ENCODE measurements around the gene CTBP1. TPM values are rescaled to one million over a fixed set of nuclear protein-coding genes. Genes with fewer than 3 reads are reported as not detected.

The CTBP1 gene
- total RNA-seq (100 to 1,000 TPM; 121 to 204 TPM), polyA plus RNA-seq (100 to 1,000 TPM; 126 to 150 TPM)
- long read RNA-seq, donor 1, transcript CTBP1-201 (9 exons, 2,297 nt): minor isoform, 13 of 58 reads
- long read RNA-seq, donor 1, transcript CTBP1-203 (10 exons, 2,467 nt): major isoform, 16 of 58 reads
- long read RNA-seq, donor 1, partial matches to known transcripts: 0 of 58 reads
- long read RNA-seq, donor 1, other reads (novel, unspliced or antisense): 28 of 58 reads
- long read RNA-seq, donor 2, partial matches to known transcripts: 0 of 11 reads
- long read RNA-seq, donor 2, other reads (novel, unspliced or antisense): 6 of 11 reads
- long read RNA-seq, donor 3, transcript CTBP1-203 (10 exons, 2,467 nt): major isoform, 7 of 11 reads
- long read RNA-seq, donor 3, partial matches to known transcripts: 0 of 11 reads
- long read RNA-seq, donor 3, other reads (novel, unspliced or antisense): 0 of 11 reads
- long read RNA-seq, donor 4, partial matches to known transcripts: 0 of 6 reads
- long read RNA-seq, donor 4, other reads (novel, unspliced or antisense): 0 of 6 reads
- long read RNA-seq, donor 5, transcript CTBP1-201 (9 exons, 2,297 nt): minor isoform, 5 of 44 reads
- long read RNA-seq, donor 5, transcript CTBP1-203 (10 exons, 2,467 nt): major isoform, 17 of 44 reads
- long read RNA-seq, donor 5, partial matches to known transcripts: 0 of 44 reads
- long read RNA-seq, donor 5, other reads (novel, unspliced or antisense): 21 of 44 reads

DNA sequence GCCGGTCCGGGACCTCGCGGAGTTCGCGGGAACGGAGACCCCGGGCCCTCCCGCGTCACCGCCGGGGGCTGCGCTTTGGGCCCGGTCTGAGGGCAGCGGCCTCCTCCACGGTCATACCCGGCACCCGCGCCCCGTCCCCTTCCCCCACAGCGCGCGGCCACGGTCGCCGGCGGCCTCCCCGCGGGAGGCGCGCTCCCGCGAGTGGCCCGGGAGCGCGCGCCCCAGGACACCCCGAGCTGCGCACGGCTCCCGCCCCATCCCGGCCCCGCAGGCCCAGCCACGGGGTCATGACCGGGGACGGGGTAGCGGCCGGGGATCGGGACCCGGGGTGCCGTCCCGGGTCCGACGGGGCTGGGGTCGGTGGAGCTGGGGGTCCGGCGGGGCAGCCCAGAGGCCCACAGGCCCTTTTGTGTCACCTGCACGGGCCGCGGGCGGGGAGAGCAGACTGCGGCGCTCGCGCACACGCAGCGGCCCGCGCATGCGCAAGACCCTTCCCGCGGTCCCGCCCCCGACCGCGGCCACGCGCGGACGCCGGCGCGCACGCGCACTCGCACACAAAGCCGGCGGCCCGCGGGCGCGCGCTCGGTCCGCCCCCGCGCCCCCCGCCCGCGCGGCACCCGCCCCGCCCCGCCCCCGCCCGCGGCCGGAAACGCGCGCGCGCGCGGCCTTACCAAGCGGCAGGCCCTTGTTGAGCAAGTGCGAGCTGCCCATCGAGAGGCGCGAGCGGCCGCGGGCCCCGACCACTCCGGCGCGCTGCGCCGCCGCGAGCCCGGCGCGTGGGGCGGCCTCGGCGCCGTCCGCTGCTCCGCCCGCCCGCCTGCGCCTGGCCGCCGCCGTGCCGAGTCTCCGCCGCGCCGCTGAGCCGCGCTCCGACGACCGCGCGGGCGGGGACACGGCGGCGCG lies at the start of gene CTBP1:
TSS of gene CTBP1 (minus strand) at position 886 of the 903 bp plus-strand sequence. CDS start 7,799 bp downstream, outside the sequence.
- DNase-seq (peak; percentile 85 to 94 (median 89)), ATAC-seq (ENCODE audit: insufficient read depth, low FRiP score) (peak; percentile 84)
- Histone ChIP-seq H3K4me1 (ENCODE audit: control insufficient read depth in 5 of 5, insufficient read depth in 5 of 5, low read length in 5 of 5) (peaks cover 15 to 49% (median 16%) of the 10 kb centered on the region in 5 donors), H3K27ac (ENCODE audit: low read depth in 1 of 2, low read length in 1 of 2) (peak within 1 kb of the TSS; percentile 98), H3K27me3 (ENCODE audit: control insufficient read depth in 3 of 3, insufficient read depth in 3 of 3, low read length in 2 of 3) (no peaks in the 10 kb centered on the region), H3K36me3 (ENCODE audit: control insufficient read depth in 4 of 4, insufficient read depth in 4 of 4, low read length in 4 of 4) (peaks cover 0 to 25% (median 7%) of the 10 kb centered on the region in 4 donors), H3K4me3 (peak within 1 kb of the TSS; percentile 72), H3K9ac (ENCODE audit: insufficient read depth in 1 of 2, low read length in 2 of 2) (peak within 1 kb of the TSS; percentile 4 to 63), H3K9me3 (ENCODE audit: control insufficient read depth in 4 of 4, insufficient read depth in 3 of 4, low read length in 3 of 4) (peaks cover 0 to 3% (median under 1%) of the 10 kb centered on the region in 4 donors)
- TF ChIP-seq, protein P1, sequence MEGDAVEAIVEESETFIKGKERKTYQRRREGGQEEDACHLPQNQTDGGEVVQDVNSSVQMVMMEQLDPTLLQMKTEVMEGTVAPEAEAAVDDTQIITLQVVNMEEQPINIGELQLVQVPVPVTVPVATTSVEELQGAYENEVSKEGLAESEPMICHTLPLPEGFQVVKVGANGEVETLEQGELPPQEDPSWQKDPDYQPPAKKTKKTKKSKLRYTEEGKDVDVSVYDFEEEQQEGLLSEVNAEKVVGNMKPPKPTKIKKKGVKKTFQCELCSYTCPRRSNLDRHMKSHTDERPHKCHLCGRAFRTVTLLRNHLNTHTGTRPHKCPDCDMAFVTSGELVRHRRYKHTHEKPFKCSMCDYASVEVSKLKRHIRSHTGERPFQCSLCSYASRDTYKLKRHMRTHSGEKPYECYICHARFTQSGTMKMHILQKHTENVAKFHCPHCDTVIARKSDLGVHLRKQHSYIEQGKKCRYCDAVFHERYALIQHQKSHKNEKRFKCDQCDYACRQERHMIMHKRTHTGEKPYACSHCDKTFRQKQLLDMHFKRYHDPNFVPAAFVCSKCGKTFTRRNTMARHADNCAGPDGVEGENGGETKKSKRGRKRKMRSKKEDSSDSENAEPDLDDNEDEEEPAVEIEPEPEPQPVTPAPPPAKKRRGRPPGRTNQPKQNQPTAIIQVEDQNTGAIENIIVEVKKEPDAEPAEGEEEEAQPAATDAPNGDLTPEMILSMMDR (IDR thresholded peaks at IDR 0.05; ENCODE audit: control extremely low read depth, extremely low read depth): no peak
- WGBS, 2 donors: 0 to 1% methylated on average over 50 to 163 of the region's 163 CpGs

DNA sequence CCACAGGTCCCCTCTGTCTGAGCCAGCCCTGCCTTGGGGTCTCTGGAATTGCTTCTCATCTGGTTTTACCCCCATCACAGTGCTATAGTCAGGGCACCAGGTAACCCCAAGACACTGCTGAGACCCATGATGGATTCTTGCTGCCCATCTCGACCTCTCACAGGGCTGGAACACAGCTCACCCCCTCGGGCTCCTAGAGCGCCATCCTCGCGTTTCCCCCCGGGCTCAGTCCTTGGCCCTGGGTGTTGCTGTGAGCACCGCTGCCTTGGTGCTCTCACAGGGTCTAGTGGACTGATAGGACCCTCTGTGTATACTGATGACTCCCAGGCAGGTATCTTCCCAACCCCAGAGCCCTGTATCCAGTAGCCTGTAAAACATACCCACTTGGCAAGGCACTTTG lies 49.5 kb upstream of the CTBP1 start:
- WGBS, 2 donors: 94 to 96% methylated on average over 7 of the region's 7 CpGs
- H3K9me3 ChIP-seq (ENCODE audit: control insufficient read depth in 4 of 4, insufficient read depth in 3 of 4, low read length in 3 of 4): no peaks in the 10 kb centered on the region
- DNase-seq: no peak
- peaks cover 0 to 15% (median 3%) of the 10 kb centered on the region in 5 donors for H3K4me1 ChIP-seq (ENCODE audit: control insufficient read depth in 5 of 5, insufficient read depth in 5 of 5, low read length in 5 of 5)
- TF ChIP-seq, protein P1 (IDR thresholded peaks at IDR 0.05; ENCODE audit: control extremely low read depth, extremely low read depth): no peak
- no peaks in the 10 kb centered on the region for H3K27me3 ChIP-seq (ENCODE audit: control insufficient read depth in 3 of 3, insufficient read depth in 3 of 3, low read length in 2 of 3)
- H3K27ac ChIP-seq (ENCODE audit: low read depth in 1 of 2, low read length in 1 of 2): no peak overlapping the region
- no peak overlapping the region for H3K9ac ChIP-seq (ENCODE audit: insufficient read depth in 1 of 2, low read length in 2 of 2)
- H3K4me3 ChIP-seq: no peak overlapping the region
- no peak for ATAC-seq (ENCODE audit: insufficient read depth, low FRiP score)
- H3K36me3 ChIP-seq (ENCODE audit: control insufficient read depth in 4 of 4, insufficient read depth in 4 of 4, low read length in 4 of 4): peaks cover 5 to 40% (median 7%) of the 10 kb centered on the region in 4 donors

DNA sequence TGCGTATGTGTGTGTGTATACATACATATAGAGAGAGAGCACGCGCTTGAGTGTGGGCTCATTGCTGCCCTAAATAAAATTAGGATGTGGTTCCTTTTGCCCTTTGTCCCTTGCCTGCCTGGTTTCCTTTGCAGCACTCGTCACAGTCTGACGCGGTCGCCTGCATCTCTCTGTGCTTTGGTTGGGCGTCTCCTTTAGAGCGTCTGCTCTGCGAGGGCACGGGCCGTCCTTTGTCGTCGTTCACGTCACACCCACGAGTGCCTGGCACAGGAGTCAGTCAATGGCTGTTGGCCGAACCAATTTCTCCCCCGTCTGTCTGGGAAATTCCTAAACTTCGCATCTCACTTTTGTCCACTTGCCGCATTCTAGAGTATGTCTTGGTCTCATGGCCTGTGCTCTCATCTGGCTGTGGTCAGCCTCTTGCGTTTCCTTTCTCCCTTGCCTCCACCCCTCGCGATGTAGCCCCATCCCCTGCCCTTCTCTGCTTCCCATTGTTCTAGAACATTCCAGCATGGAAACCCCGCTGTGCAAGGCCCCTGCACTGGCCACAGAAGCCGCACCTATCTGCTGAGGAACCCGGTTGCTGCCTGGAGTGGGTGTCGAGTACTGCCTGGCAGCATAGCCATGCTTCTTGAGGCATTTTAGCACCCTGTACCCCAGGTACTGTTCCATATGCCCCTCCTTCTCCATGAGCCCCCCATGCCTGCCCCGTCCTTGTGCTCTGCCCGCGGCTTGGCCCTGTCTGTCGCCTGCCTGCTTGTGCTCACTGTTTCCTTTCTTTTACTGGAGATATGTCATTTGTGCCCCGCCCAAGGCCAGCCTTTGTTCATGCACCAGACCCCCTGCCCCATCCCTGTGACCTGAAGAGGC lies 48.8 kb upstream of the CTBP1 start:
- H3K4me1 ChIP-seq (ENCODE audit: control insufficient read depth in 5 of 5, insufficient read depth in 5 of 5, low read length in 5 of 5): peaks cover 0 to 13% (median 3%) of the 10 kb centered on the region in 5 donors
- peaks cover 5 to 41% (median 7%) of the 10 kb centered on the region in 4 donors for H3K36me3 ChIP-seq (ENCODE audit: control insufficient read depth in 4 of 4, insufficient read depth in 4 of 4, low read length in 4 of 4)

More for the DNA sequence above, 48.8 kb upstream of the CTBP1 start:
- Histone ChIP-seq H3K4me3 (no peak overlapping the region), H3K27me3 (ENCODE audit: control insufficient read depth in 3 of 3, insufficient read depth in 3 of 3, low read length in 2 of 3) (no peaks in the 10 kb centered on the region), H3K9ac (ENCODE audit: insufficient read depth in 1 of 2, low read length in 2 of 2) (no peak overlapping the region), H3K27ac (ENCODE audit: low read depth in 1 of 2, low read length in 1 of 2) (no peak overlapping the region), H3K9me3 (ENCODE audit: control insufficient read depth in 4 of 4, insufficient read depth in 3 of 4, low read length in 3 of 4) (no peaks in the 10 kb centered on the region)
- 93% methylated on average over 32 of the region's 32 CpGs for WGBS, 2 donors
- TF ChIP-seq, protein P1 (IDR thresholded peaks at IDR 0.05; ENCODE audit: control extremely low read depth, extremely low read depth): no peak
- ATAC-seq (ENCODE audit: insufficient read depth, low FRiP score) (no peak), DNase-seq (no peak)
